NCI-H2196 (cell line): ENCODE measurements around the gene EIF4E2.
"Not testable (repeated sequence)": the region's sequence is repeated elsewhere in the genome, so short reads cannot be mapped to it uniquely, and the experiment has no call there.

Experiments
- DNase-seq: peaks from one replicate; lab custom pipeline; 2025; ENCODE audit not compliant: unreplicated experiment; lab: John Stamatoyannopoulos, UW

The EIF4E2 gene

GRCh38 chr2:232563580-232563979 lies 13.1 kb downstream of the EIF4E2 start:
- no peak for DNase-seq

DNA sequence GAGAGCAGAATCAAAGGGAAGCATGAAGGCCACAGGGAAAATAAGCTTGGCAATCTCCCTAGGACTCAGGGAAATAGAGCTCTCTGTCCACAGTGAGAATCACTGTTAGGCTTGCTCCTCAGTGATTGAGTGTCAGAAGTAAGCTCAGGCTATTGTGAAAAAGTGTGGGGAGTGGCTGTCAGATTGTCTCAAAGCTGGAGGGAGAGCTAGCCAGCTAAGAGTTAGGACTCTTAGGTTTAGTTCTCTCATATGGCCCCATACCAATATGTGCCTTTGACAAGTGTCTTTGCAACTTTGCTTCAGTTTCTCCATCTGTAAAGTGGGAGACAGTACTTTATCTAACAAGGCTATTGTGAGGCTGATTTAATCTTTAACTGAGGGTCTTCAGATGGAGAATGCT lies 17.2 kb downstream of the EIF4E2 start:
- no peak for DNase-seq

GRCh38 chr2:232568161-232568560 lies 17.7 kb downstream of the EIF4E2 start:
- DNase-seq = no peak

DNA sequence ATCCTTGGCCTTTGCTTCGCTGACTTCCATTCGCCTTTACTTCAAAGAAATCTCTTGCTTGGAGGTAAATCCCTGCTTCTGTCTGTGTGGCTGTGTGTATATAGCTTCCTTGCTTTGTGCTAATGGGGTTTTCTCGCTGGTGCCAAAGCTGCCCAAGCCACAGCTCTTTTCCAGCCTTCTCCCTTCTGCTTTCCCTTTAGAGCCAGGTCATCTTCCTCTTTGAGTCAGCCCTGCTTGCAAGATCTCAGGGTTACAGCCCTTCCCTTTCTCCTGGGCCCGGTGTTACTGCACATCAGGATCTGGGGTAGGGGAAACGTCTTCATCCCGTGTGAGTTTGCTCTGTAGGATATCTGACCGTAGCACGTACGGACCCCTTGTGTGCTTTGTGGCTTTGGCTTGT lies 19.1 kb downstream of the EIF4E2 start:
- no peak for DNase-seq

DNA sequence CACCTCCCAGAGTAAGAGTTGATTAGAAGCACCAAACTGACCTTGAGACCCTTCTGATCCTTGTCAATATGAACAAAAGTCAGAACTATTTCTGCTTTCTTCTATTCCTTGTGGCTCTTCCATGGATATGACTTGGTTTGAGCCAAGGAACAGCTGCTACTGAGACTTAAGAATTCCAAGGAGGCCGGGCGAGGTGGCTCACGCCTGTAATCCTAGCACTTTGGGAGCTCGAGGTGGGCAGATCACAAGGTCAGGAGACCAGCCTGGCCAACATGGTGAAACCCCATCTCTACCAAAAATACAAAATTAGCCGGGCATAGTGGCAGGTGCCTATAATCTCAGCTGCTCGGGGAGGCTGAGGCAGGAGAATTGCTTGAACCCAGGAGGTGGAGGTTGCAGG lies 20.0 kb downstream of the EIF4E2 start:
- not testable (repeated sequence) for DNase-seq

DNA sequence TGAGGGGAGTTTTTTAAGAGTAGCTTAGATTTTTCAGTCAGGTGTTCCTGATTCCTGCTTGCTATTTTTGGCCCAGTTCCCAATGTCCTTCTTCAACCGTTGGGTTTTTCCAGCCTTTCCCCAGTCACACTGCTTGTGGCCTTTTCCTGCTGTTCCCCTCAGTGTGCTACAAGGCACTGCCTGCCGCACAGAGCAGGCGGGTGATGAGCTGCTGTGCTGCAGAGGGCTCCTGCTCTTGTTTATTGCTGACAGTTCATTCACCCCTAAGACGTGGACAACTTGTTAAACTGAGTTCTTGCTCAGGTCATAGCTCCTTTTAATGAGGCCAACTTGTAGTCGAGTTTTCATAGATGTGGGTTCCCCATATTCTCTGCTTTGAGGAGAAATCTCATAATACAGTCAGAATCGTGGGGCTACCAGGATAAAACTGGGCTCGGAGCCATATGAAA lies 20.6 kb downstream of the EIF4E2 start:
- DNase-seq = no peak

DNA sequence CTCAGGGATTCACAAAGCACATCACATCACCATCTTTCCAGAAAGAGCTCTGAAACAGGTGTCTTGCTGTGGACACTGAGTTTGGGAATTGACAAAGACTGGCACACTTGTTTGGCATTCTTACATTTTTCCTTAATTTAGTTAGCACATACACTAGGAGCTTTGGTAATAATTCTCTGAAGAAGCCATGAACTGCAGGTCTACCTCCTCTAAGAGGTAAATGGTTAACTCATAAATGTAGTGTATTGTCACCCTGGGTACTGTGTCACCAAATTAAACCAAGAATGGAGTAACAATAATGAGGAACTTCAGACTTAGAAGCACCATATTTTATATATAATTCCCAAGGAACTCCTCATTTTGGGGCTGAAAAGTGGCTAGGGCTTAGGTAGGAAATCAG lies 22.6 kb downstream of the EIF4E2 start:
- DNase-seq = no peak

DNA sequence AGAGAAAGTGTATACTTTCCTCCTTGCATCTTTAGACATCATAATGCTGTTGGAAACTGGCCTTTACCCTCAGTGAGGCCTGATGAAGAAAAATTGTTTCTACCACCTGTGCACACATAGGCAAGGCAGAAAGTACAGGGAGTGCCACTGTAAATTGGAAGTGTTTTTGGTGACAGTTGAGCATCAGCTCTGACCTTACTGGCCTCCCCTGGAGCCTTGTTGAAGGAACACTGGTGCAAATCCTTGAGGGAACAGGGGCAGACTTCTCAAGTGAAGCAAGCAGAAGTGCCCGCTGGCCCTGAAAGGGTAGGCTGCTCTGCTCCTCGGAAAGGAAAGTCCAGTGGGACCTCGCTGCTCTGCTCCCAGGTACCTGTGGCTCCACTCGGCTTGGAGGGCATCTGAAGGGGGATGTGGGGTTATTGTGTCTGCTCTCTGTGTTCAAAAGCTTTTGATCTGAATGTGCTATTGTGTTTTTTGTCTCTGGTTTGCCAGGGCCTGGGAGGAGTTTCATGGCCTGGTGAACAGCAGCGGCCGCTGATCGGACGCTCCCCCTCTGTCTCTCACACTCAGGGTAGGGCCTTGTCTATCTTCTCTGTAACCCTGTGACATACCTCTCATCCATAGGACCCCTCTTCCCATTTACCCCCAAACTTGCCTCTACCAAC lies 23.4 kb downstream of the EIF4E2 start:
- no peak for DNase-seq

DNA sequence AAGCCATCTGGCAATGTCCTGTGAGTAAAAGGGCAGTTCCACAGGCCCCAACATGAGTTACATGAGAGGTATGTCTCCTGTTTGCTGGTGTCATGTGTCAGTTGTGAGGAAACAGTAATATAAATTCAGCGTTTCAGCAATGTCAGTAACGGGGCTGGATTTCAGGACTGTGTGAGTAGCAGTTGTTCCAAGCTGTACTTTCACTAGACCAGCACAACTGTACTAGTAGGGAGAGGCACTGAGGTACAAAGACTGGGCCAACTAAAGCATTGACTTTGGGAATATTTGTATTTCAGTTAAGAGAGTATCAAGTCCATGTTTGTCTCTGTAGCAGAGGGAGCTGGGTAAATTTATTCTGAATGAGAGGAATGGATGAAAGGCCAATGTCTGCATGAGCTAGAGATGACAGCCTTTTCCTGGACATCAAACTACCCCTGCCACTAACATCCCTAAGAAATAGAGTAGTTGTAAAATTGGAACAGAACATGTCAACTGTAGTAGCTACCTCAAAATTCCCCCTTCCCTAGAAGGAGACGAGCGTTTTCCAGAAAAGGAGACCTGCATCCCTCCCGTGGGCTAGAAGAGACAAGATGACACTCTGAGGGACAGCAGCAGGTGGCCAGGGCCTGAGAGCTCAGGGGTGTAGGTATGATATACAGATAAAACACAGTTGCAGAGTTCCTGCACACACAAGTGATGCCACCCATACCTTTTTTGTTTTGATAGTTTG lies 24.4 kb downstream of the EIF4E2 start:
- no peak for DNase-seq

DNA sequence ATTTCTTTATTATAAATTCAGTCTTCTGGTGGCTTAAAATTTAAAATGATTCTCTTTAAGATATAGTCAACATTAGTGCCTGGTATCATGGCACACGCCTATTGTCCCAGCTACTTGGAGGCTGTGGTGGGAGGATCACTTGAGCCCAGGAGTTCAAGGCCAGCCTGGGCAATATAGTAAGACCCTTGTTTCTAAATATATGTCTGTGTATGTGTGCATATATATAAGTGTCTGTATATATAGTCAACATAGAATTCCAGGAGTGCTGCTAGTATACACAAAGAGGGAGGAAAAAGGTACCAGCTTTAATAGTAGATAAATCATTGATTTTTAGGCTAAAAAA lies 24.9 kb downstream of the EIF4E2 start:
- DNase-seq = no peak

- no peak for DNase-seq
Observed at GRCh38 chr2:232576995-232577394, 26.5 kb downstream of the EIF4E2 start.

- DNase-seq = no peak
Observed at GRCh38 chr2:232577841-232578240, 27.4 kb downstream of the EIF4E2 start.

- no peak for DNase-seq
Observed at GRCh38 chr2:232578626-232579025, 28.1 kb downstream of the EIF4E2 start.

DNA sequence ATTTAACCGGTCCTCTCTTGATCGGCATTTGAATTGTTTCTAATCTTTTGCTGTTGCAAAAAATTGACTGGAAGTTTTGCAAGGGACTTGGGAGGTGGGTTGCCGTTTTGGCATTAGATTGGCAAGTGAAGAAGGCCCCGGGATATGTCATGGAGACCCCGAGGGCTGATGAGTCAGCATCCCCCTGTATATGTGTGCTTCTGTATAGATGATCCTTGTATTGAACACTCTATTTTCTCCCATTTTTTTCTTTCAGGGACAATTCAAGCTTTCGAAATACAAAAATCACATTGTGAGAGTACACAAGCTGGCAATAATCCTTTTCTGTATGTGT lies 30.1 kb downstream of the EIF4E2 start:
- DNase-seq = no peak

DNA sequence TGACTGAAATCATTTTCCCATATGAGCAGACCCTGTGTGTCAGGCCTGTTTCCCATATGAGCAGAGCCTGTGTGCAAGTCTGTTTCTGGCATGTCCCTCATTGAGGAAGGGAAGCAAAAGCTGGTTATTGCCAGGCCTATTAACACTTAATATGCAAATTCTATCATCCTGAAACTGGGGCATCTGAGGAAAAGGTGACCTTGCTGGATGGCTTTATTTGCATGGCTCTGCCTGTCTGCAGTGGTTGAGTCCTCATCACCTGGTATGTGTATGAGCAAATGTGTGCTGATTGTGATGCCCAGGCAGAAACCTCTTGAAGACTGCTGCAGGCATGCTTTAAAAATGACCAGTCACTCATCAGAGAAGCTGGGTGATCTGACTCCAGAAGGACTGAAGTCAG lies 31.2 kb downstream of the EIF4E2 start:
- DNase-seq = no peak

DNA sequence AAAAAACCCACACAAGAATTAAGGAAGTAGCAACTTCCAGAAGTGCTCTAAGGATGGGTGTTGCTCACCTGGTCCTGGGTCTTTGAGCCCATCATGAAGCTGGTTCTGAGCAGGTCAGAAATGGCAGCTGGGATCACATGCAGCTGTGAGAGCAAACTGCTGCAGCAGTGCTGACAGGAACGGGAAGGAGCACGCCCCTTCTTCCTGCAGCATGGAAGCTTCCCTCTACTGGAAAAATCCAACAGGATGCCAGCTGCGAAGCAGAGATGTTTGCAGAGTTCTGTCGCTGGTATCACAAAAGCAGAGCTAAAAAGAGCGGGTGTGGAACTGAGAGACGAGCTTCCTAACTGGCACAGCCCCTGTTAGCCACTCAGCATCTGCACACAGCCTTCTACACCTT lies 33.7 kb downstream of the EIF4E2 start:
- no peak for DNase-seq

GRCh38 chr2:232586943-232587505 lies 36.5 kb downstream of the EIF4E2 start:
- no peak for DNase-seq

- DNase-seq = no peak
Observed at GRCh38 chr2:232587512-232587911, 37.0 kb downstream of the EIF4E2 start.

- DNase-seq = no peak
Observed at GRCh38 chr2:232588031-232588430, 37.5 kb downstream of the EIF4E2 start.

DNA sequence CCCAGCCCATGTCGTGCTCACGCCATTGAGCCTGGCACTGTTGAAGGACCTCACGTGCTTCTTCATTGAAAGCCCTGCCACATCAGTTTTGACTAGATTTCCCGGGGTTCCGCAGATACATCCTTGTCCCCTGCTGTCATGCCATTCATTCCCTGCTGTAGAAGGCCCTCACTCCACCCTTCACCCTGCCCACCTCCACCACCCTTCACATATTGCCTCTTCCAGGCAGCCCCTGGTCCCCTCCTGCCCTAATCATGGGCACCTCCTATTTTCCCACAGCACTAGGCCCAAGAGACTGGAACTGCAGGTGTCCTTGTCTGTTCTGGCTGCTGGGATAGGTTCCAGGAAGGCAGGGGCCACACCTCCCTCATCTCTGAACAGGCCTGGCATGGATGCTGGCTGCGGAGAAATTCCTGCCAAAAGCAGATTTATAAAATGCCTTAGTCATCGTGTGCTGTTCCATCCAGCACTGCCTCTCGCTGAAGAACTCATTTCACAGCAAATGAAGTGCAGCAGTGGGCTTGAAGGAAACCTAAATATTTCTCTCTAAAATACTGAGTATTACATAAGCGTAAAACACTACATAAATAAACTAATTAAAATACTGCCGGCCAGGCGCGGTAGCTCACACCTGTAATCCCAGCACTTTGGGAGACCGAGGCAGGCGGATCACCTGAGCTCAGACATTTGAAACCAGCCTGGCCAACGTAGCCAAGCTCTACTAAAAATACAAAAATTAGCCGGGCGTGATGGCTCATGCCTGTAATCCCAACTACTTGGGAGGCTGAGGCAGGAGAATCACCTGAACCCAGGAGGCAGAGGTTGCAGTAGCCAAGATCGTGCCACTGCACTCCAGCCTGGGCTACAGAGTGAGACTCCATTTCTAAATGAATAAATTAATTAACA lies 38.4 kb downstream of the EIF4E2 start:
- peak; percentile 66 for DNase-seq

DNA sequence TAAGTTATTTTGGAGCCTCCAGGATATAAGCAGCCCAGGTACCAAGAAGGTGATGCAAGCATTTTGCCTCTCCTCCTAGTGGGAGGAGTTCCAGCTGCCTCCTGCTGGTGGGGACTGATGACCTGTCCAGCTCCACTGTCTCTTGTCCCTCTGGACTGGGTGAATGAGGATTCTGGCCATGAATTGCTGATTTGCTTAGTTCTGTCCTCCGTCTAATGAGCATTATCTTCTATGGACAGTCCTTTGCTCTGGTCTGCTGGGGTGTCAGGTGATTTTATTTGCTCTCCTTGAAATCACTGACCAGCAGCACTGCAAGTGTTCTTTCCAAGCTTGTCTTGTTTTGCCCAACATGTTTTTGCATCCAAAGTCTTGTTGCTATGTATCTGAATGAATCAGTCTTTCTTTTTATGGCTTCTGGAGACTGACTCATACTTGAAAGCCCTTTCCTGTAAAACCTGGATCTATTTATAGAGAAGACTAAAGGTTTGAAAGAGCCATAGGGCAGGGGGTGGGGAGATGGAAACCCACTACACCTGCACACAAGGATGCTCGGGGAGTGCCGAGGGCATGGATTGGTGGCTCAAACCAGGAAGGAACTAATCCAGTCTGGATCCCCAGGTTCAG lies 42.4 kb downstream of the EIF4E2 start:
- DNase-seq = peak; percentile 46
